SH-SY5Y (cell line): ENCODE data around the gene CXCL3.

ENCODE experiments used
- GATA2 ChIP-seq: IDR thresholded peaks from 2 replicates; pipeline ENCODE4 v1.6.1; 2011; ENCODE audit warnings: mild to moderate bottlenecking, low read depth, low read length
- GATA3 ChIP-seq: IDR thresholded peaks from 2 replicates; pipeline ENCODE4 v1.6.1; 2011; ENCODE audit warnings: low read depth, mild to moderate bottlenecking, low read length, moderate library complexity

CXCL3 gene

GRCh38 chr4:74037076-74037955, 1.2 kb downstream of the CXCL3 start:
- TF ChIP-seq GATA2, result no peak
- TF ChIP-seq GATA3, result no peak

DNA sequence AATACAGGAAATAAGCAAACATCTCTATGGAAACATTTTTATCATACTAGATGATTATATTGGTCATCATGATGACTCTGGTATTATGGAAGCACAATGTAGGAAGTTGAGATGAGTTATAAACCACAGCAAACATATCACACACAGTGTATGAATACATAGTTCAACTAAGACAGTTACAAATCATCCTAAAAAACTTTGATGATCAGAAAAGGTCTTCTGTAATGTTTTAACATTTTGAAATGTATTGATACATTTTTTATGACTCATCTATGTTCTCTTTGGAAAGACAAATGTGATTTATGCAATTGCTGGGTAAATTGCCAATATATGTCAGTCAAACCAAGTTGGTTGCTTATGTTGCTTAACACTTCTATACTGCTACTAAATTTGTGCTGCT, 4.8 kb downstream of the CXCL3 start:
- TF ChIP-seq GATA3 (no peak), GATA2 (no peak)

DNA sequence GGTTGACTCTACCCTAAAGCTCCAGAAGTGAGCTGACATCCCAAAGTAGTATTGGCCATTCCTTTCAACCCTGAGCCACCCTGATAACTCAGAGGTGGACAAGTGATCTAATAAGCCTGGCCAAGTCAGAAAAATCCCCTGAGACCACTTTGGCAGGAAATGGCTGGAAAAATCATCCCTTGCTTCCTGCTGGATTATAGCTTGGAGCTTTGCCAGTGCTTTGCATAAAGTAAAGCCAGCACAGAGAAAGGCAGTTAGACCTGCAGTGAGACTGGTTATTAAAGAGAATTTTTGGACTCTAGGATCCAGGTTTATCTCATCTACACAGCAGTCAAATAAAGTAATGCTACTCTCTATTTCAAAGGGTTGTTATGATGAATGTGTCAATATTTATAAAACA, 6.4 kb downstream of the CXCL3 start:
- TF ChIP-seq GATA2 (no peak), GATA3 (no peak)

DNA sequence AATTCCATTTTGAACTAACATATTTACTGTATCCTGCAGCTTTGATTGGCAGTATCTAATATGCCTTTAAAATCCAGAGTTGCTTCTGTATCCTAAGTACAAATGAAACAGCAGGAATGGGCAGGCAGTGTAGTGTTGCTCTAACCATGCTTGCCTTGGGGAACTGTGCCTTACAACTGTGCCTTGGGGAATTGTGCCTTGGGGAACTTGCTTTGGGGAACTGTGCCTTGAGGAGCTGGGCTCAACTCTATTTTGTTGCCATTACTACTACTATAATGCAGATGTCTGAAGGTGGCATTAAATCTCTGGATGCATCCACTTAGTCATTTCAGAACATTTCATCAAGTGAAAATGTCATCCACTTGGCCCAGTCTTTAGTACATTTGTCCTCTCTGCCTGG, 6.9 kb downstream of the CXCL3 start:
- TF ChIP-seq GATA2 (no peak), GATA3 (no peak)

GRCh38 chr4:74030285-74030684, 8.2 kb downstream of the CXCL3 start:
- TF ChIP-seq GATA2 (no peak), GATA3 (no peak)

DNA sequence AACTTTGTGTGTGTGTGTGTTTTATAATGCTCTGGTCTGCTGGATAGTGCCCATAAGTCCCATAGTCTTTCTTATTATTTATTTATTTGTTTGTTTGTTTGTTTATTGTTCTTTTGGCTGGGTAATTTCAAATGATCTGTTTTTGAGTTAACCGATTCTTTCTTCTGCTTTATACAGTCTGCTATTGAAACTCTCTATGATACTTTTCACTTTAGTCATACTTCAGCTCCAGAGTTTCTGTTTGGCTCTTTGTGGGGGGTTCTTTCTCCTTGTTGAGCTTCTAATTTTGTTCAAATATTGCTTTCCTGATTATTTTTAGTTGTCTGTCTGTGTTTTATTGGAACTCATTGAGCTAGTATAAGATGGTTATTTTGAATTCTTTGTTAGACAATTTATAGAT, 10.0 kb downstream of the CXCL3 start:
- no peak for TF ChIP-seq GATA3
- no peak for TF ChIP-seq GATA2

GRCh38 chr4:74023709-74024108, 14.8 kb downstream of the CXCL3 start:
- TF ChIP-seq GATA3, result no peak
- no peak for TF ChIP-seq GATA2

DNA sequence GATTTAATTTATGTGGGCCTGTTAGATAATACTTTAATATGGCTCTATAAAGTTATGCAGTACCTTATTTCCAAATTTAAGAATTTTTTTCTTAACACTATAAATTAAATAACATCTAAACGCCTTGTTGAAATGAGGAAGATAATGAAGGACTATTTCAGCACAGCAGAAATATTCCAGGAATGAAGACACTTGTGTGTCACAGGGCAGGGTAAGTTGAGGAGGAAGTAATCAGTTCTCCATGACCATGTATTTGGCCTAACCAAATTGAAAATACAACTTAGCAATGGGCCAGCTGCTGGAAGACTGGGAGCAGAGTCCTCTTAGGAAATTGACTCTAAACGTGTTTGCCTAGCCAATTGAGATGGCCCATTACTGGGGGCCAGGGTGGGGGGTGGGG, 16.9 kb downstream of the CXCL3 start:
- TF ChIP-seq GATA3, result no peak
- TF ChIP-seq GATA2, result no peak

GRCh38 chr4:74018771-74019170, 19.7 kb downstream of the CXCL3 start:
- TF ChIP-seq GATA3 (no peak), GATA2 (no peak)

DNA sequence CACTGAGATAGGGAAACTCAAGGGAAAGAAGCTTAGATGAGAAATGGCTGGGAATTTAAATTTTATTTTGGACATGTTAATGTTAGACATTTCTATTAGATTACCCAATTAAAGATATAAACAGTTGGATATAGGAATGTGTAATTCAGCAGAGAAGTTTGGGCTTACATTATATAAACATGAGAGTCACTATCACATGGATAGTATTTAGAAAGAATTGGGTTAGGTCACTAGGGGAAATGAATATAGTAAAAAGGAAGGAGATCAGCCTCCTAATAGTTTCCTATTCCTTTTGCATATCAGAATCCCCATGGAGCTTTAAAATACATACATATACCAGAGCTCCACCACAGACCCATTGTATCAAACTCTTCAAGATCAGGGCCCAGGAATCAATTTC, 20.4 kb downstream of the CXCL3 start:
- TF ChIP-seq GATA2 (no peak), GATA3 (no peak)

DNA sequence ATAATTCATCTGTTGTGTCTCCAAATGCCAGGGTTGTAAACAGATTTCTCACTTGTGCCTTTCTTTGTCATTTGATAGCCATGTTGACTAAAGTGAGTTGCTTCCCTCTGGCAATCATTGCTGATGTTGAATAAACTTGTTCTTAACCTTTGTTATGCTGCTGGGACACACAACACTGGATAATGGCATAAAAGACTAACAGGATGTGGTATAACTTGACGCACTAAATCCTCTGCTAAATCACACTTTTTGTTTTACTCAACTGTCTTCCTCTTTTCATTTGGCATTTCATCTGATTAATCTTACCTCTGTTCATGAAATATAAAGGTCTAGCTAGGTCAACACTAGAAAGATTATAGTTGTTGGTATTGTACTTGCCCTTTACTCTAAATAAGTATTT, 22.4 kb downstream of the CXCL3 start:
- TF ChIP-seq GATA3, result no peak

DNA sequence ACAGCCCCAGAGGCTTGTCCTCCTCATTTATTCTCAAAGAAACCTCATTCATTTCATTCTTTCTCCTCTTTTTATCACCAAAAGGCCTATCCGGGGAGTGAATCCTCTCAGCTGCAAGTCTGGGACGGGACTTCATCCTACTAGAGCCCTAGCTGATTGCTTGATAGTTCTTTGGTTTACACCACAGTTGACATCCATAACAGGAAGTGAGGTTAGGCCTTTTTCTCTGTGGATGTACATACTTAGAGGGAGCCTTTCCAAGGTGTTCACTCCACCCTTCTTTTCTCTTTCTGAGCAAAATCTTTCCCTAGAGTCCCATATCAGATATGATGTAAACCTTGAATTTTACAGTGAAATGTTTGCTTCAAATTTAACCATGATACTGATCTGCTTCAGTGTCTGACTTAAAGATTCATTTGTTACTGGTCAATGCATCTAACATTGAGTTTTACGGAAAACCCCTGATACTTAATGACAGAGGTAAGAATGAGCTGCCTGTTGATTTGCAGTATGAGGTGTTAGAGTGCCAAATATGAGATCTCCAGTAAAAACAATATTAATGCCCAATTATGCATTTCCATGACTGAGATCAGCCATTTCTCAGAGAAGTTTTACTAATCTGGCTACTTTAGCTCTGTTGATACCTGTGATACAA, 23.2 kb downstream of the CXCL3 start:
- no peak for TF ChIP-seq GATA3
- TF ChIP-seq GATA2, result no peak

GRCh38 chr4:74014332-74014731, 24.2 kb downstream of the CXCL3 start:
- TF ChIP-seq GATA3, result no peak
- no peak for TF ChIP-seq GATA2

DNA sequence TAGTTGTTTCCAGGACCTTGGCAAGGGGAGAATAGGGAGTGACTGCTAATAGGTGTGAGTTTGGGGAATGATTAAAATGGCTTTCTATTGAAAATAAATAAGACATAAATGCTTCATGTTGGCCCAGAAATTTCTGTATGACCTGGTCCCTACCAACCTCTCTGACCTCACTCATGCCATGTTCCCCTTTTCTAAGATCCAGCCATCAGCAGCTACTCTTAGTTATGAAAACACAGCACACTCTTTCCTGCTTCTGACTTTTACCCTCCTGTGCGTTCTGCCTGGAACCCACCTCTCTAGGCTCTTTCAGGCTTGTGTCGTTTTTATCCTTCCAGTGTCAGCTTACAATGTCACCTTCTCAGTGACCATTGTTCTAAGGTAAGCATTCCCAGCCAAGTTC, 25.2 kb downstream of the CXCL3 start:
- TF ChIP-seq GATA3 (no peak), GATA2 (no peak)

- TF ChIP-seq GATA3, result no peak
- no peak for TF ChIP-seq GATA2
Measured at GRCh38 chr4:74012130-74012529, 26.4 kb downstream of the CXCL3 start.
